Chondrocyte (in vitro differentiated cells): ENCODE data around the gene RTL1. TPM values are rescaled to one million over a fixed set of nuclear protein-coding genes. Genes with fewer than 3 reads are reported as not detected.

Experiments
- DNase-seq: peaks from one replicate; pipeline ENCODE4 v3.0.0; 2021; ENCODE audit warnings: mixed read lengths, low spot score
- H3K27ac Mint-ChIP-seq: one replicate; pipeline ENCODE4 v1.8.0; 2021; ENCODE audit warnings: mild to moderate bottlenecking, moderate library complexity, mixed read lengths; ENCODE audit not compliant: unreplicated experiment
- H3K27me3 Mint-ChIP-seq: 2 replicates; pipeline ENCODE4 v1.8.0; 2021; ENCODE audit warnings: low read depth, mixed read lengths
- H3K36me3 Mint-ChIP-seq: 2 replicates; pipeline ENCODE4 v1.8.0; 2021; ENCODE audit warnings: low read depth, mixed read lengths
- H3K4me1 Mint-ChIP-seq: 2 replicates; pipeline ENCODE4 v1.8.0; 2021; ENCODE audit warnings: low read depth, mild to moderate bottlenecking, mixed read lengths
- H3K4me3 Mint-ChIP-seq: one replicate; pipeline ENCODE4 v1.8.0; 2021; ENCODE audit warnings: mild to moderate bottlenecking, moderate library complexity, mixed read lengths; ENCODE audit not compliant: unreplicated experiment
- H3K9me3 Mint-ChIP-seq: 2 replicates; pipeline ENCODE4 v1.8.0; 2021; ENCODE audit warnings: low read depth, mixed read lengths
- CTCF ChIP-seq: fragments of 200-600 bp; sonication (generic); IDR thresholded peaks from 2 replicates; pipeline ENCODE4 v1.5.0; 2021; ENCODE audit warnings: antibody characterized with exemption, mild to moderate bottlenecking, moderate library complexity
- total RNA-seq: library from RNA; stranded (reverse); gene quantifications from 3 replicates; pipeline ENCODE4 v1.2.1, GENCODE V29; 2021

The RTL1 gene
- total RNA-seq, 1 donor from 2014 or later = 0.02 TPM

GRCh38 chr14:100840286-100841065 lies 63.0 kb downstream of the RTL1 start:
- no peaks in the 10 kb centered on the region for H3K27me3 Mint-ChIP-seq
- H3K4me1 Mint-ChIP-seq = peaks cover 31% of the 10 kb centered on the region
- TF ChIP-seq CTCF = no peak
- H3K9me3 Mint-ChIP-seq = no peaks in the 10 kb centered on the region
- no peak overlapping the region for H3K27ac Mint-ChIP-seq
- no peaks in the 10 kb centered on the region for H3K36me3 Mint-ChIP-seq
- peak; percentile 59 for DNase-seq
- H3K4me3 Mint-ChIP-seq = no peak overlapping the region

- no peaks in the 10 kb centered on the region for H3K9me3 Mint-ChIP-seq
- no peak overlapping the region for H3K4me3 Mint-ChIP-seq
- H3K4me1 Mint-ChIP-seq = peaks cover 31% of the 10 kb centered on the region
- no peaks in the 10 kb centered on the region for H3K27me3 Mint-ChIP-seq
- no peak overlapping the region for H3K27ac Mint-ChIP-seq
- TF ChIP-seq CTCF = no peak
- DNase-seq = peak; percentile 68
- H3K36me3 Mint-ChIP-seq = no peaks in the 10 kb centered on the region
These were observed 63.8 kb downstream of the RTL1 start for GRCh38 chr14:100839681-100840111.

- Mint-ChIP-seq H3K4me1 (peaks cover 28% of the 10 kb centered on the region), H3K36me3 (no peaks in the 10 kb centered on the region), H3K27me3 (no peaks in the 10 kb centered on the region), H3K4me3 (no peak overlapping the region), H3K9me3 (no peaks in the 10 kb centered on the region), H3K27ac (no peak overlapping the region)
- DNase-seq = peak; percentile 9
- no peak for TF ChIP-seq CTCF
These were observed 64.3 kb downstream of the RTL1 start for GRCh38 chr14:100839315-100839585.

- Mint-ChIP-seq H3K36me3 (no peaks in the 10 kb centered on the region), H3K27ac (no peak overlapping the region), H3K4me1 (peaks cover 26% of the 10 kb centered on the region), H3K9me3 (no peaks in the 10 kb centered on the region), H3K4me3 (no peak overlapping the region), H3K27me3 (no peaks in the 10 kb centered on the region)
- no peak for TF ChIP-seq CTCF
- peak; percentile 74 for DNase-seq
These were observed 64.8 kb downstream of the RTL1 start for GRCh38 chr14:100838493-100839314.

GRCh38 chr14:100837805-100838350 lies 65.6 kb downstream of the RTL1 start:
- TF ChIP-seq CTCF = no peak
- Mint-ChIP-seq H3K27me3 (no peaks in the 10 kb centered on the region), H3K4me1 (peaks cover 18% of the 10 kb centered on the region), H3K4me3 (no peak overlapping the region), H3K9me3 (no peaks in the 10 kb centered on the region), H3K36me3 (no peaks in the 10 kb centered on the region), H3K27ac (no peak overlapping the region)
- peak; percentile 53 for DNase-seq
